Thyroid gland (tissue), 4 donors: ENCODE measurements around the gene PRSS33.

Source experiments
- POLR2A ChIP-seq, 2 donors: fragments of 450-650 bp; IDR thresholded peaks; one replicate each; pipeline ENCODE4 v1.6.1; 2017; ENCODE audit warnings: antibody characterized with exemption in 2 of 2, mild to moderate bottlenecking in 2 of 2, moderate library complexity in 1 of 2
- TF ChIP-seq, protein P1 (sequence below), 6 experiments: fragments of 200-600 bp in 3 of 6; fragments of 450-650 bp in 3 of 6; sonication (generic) in 3 of 6; IDR thresholded peaks; one replicate each; pipeline ENCODE4 v1.5.1; 2016 to 2019; ENCODE audit warnings: antibody characterized with exemption in 6 of 6, mild to moderate bottlenecking in 2 of 6, inconsistent platforms in 1 of 6, moderate library complexity in 1 of 6

DNA sequence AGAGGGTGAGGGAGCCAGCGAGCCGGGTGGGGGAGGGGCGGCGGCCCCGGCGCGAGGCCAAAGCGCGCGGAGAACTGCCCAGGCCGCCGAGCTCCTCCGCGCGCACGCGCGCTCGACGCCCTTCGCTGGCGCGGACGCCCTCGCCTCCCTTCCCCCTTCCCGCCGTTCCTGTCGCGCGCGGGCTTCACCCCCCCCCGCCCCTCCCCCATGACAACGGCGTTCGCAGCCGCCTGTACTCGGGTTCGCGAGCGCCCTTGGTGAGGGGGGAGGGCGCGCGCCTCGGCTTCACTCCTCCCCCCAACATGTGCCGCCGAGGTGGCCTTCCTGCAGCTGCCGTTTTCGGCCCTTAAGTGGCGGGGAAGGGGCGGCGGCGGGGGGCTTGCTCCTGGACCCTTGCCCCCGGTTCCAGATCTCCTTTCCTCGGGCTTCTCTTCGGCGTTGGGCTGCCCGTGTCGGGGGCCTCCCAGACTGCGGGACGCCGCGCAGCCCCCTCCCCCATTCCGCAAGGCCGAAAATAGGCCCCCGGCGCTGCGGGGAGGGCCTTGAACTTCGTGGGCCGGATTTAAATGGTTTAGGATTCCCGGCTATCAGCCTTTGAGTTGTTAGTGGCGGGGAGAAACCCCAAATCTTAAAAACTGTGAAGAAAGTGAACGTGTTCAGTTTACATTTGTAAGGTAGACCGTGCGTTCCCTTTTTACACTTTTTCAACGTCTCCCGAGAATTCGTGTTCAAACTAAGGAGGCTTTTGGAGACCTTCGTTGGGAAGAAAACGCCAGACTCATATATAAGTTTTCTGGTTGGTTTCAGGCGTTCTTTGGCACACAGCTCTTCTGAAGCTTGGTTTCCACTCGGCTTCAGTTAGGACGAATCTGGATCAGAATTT lies 34.3 kb downstream of the PRSS33 start:
- no peak for TF ChIP-seq POLR2A (IDR thresholded peaks at IDR 0.05)
- TF ChIP-seq, protein P1, sequence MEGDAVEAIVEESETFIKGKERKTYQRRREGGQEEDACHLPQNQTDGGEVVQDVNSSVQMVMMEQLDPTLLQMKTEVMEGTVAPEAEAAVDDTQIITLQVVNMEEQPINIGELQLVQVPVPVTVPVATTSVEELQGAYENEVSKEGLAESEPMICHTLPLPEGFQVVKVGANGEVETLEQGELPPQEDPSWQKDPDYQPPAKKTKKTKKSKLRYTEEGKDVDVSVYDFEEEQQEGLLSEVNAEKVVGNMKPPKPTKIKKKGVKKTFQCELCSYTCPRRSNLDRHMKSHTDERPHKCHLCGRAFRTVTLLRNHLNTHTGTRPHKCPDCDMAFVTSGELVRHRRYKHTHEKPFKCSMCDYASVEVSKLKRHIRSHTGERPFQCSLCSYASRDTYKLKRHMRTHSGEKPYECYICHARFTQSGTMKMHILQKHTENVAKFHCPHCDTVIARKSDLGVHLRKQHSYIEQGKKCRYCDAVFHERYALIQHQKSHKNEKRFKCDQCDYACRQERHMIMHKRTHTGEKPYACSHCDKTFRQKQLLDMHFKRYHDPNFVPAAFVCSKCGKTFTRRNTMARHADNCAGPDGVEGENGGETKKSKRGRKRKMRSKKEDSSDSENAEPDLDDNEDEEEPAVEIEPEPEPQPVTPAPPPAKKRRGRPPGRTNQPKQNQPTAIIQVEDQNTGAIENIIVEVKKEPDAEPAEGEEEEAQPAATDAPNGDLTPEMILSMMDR (IDR thresholded peaks at IDR 0.05): no peak
